ENCODE data around the gene NIPBL. TPM values are rescaled to one million over a fixed set of nuclear protein-coding genes. Genes with fewer than 3 reads are reported as not detected.
"Not testable (repeated sequence)": the region's sequence is repeated elsewhere in the genome, so short reads cannot be mapped to it uniquely, and the experiment has no call there.

The NIPBL gene
- 39.9 and 43.6 TPM in 2 replicates for total RNA-seq (2014; rRNA removed; shearing (Covaris generic))

GRCh38 chr5:36876299-36876964 is at the start of gene NIPBL:
NIPBL (plus strand) TSS chr5:36876769; CDS start chr5:36953697, 76,928 bp downstream.
- DNase-seq: peak; percentile 94 to 96
- Histone ChIP-seq H3K9me3 (replicated peaks) (no peaks in the 10 kb centered on the region), H3K4me1 (peaks cover 16% of the 10 kb centered on the region; the same call in 1 of the 2 replicates), H3K27me3 (no peaks in the 10 kb centered on the region), H3K27ac (peak within 1 kb of the TSS; percentile 76), H3K4me3 (peak within 1 kb of the TSS; percentile 77), H3K36me3 (0 out of 2 replicates have a peak, but pooled peaks cover 2% of the 10 kb centered on the region)

- H3K4me1 ChIP-seq: peaks cover 11% of the 10 kb centered on the region
- H3K36me3 ChIP-seq: no peaks in the 10 kb centered on the region
- H3K9me3 ChIP-seq (replicated peaks): no peaks in the 10 kb centered on the region
- no peak overlapping the region for H3K27ac ChIP-seq
- DNase-seq: no peak
- 0 out of 2 replicates have a peak, but pooled peaks cover 2% of the 10 kb centered on the region for H3K27me3 ChIP-seq
- H3K4me3 ChIP-seq: no peak overlapping the region
Measured at GRCh38 chr5:36832274-36832673, 44.3 kb upstream of the NIPBL start.

GRCh38 chr5:36836831-36837230 is 39.7 kb upstream of the NIPBL start:
- H3K4me3 ChIP-seq: no peak overlapping the region
- no peak overlapping the region for H3K27ac ChIP-seq
- no peak for DNase-seq
- H3K4me1 ChIP-seq: peaks cover 10% of the 10 kb centered on the region
- 0 out of 2 replicates have a peak, but pooled peaks cover 2% of the 10 kb centered on the region for H3K27me3 ChIP-seq
- no peaks in the 10 kb centered on the region for H3K9me3 ChIP-seq (replicated peaks)
- H3K36me3 ChIP-seq: no peaks in the 10 kb centered on the region

- Histone ChIP-seq H3K4me1 (no peaks in the 10 kb centered on the region), H3K27ac (no peak overlapping the region), H3K27me3 (0 out of 2 replicates have a peak, but pooled peaks cover 2% of the 10 kb centered on the region), H3K36me3 (no peaks in the 10 kb centered on the region), H3K4me3 (no peak overlapping the region), H3K9me3 (replicated peaks) (no peaks in the 10 kb centered on the region)
- no peak for DNase-seq
Measured at GRCh38 chr5:36839489-36840476, 36.8 kb upstream of the NIPBL start.

- no peaks in the 10 kb centered on the region for H3K4me1 ChIP-seq
- H3K9me3 ChIP-seq (replicated peaks): no peaks in the 10 kb centered on the region
- no peak for DNase-seq
- H3K27me3 ChIP-seq: no peaks in the 10 kb centered on the region
- no peak overlapping the region for H3K27ac ChIP-seq
- H3K36me3 ChIP-seq: no peaks in the 10 kb centered on the region
- H3K4me3 ChIP-seq: no peak overlapping the region
Measured at GRCh38 chr5:36841677-36842076, 34.9 kb upstream of the NIPBL start.

- no peaks in the 10 kb centered on the region for H3K27me3 ChIP-seq
- no peak overlapping the region for H3K4me3 ChIP-seq
- no peaks in the 10 kb centered on the region for H3K4me1 ChIP-seq
- no peaks in the 10 kb centered on the region for H3K9me3 ChIP-seq (replicated peaks)
- no peak overlapping the region for H3K27ac ChIP-seq
- H3K36me3 ChIP-seq: no peaks in the 10 kb centered on the region
- DNase-seq: no peak
Measured at GRCh38 chr5:36842087-36842486, 34.5 kb upstream of the NIPBL start.

GRCh38 chr5:36844305-36844704 is 32.3 kb upstream of the NIPBL start:
- Histone ChIP-seq H3K27ac (no peak overlapping the region), H3K27me3 (no peaks in the 10 kb centered on the region), H3K4me3 (no peak overlapping the region), H3K9me3 (replicated peaks) (no peaks in the 10 kb centered on the region), H3K36me3 (no peaks in the 10 kb centered on the region), H3K4me1 (no peaks in the 10 kb centered on the region)
- no peak for DNase-seq

GRCh38 chr5:36848545-36848944 is 28.0 kb upstream of the NIPBL start:
- H3K4me3 ChIP-seq; H3K9me3 ChIP-seq (replicated peaks); H3K27ac ChIP-seq; DNase-seq; H3K27me3 ChIP-seq; H3K36me3 ChIP-seq; H3K4me1 ChIP-seq: not testable (repeated sequence)

- not testable (repeated sequence) for H3K36me3 ChIP-seq; H3K4me3 ChIP-seq; H3K9me3 ChIP-seq (replicated peaks); DNase-seq; H3K4me1 ChIP-seq; H3K27ac ChIP-seq; H3K27me3 ChIP-seq
Measured at GRCh38 chr5:36852903-36853302, 23.7 kb upstream of the NIPBL start.

GRCh38 chr5:36854402-36855140 is 22.0 kb upstream of the NIPBL start:
- peak; percentile 22 to 53 for DNase-seq
- peaks cover 3% of the 10 kb centered on the region; the same call in 1 of the 2 replicates for H3K9me3 ChIP-seq (replicated peaks)
- no peaks in the 10 kb centered on the region for H3K27me3 ChIP-seq
- peak overlapping the region; percentile 68 for H3K27ac ChIP-seq
- no peaks in the 10 kb centered on the region for H3K4me1 ChIP-seq
- no peaks in the 10 kb centered on the region for H3K36me3 ChIP-seq
- H3K4me3 ChIP-seq: peak overlapping the region; percentile 48

- Histone ChIP-seq H3K9me3 (replicated peaks) (peaks cover under 1% of the 10 kb centered on the region; the same call in 1 of the 2 replicates), H3K4me3 (peak overlapping the region; percentile 48), H3K27me3 (no peaks in the 10 kb centered on the region), H3K4me1 (no peaks in the 10 kb centered on the region), H3K36me3 (no peaks in the 10 kb centered on the region), H3K27ac (no peak overlapping the region; the same call in 1 of the 2 replicates)
- DNase-seq: peak in 1 of 2 experiments; percentile 6
Measured at GRCh38 chr5:36855141-36855495, 21.5 kb upstream of the NIPBL start.

- no peak overlapping the region for H3K27ac ChIP-seq
- no peaks in the 10 kb centered on the region for H3K4me1 ChIP-seq
- H3K9me3 ChIP-seq (replicated peaks): no peaks in the 10 kb centered on the region
- H3K36me3 ChIP-seq: no peaks in the 10 kb centered on the region
- H3K27me3 ChIP-seq: no peaks in the 10 kb centered on the region
- DNase-seq: no peak
- H3K4me3 ChIP-seq: no peak overlapping the region
Measured at GRCh38 chr5:36861871-36862270, 14.7 kb upstream of the NIPBL start.

GRCh38 chr5:36870399-36871040 is 6.0 kb upstream of the NIPBL start:
- Histone ChIP-seq H3K36me3 (peaks cover 9% of the 10 kb centered on the region), H3K9me3 (replicated peaks) (no peaks in the 10 kb centered on the region), H3K27ac (no peak overlapping the region), H3K4me1 (peaks cover 8% of the 10 kb centered on the region; the same call in 1 of the 2 replicates), H3K27me3 (no peaks in the 10 kb centered on the region), H3K4me3 (no peak overlapping the region)
- peak in 1 of 2 experiments; percentile 83 for DNase-seq

- Histone ChIP-seq H3K4me3 (peak overlapping the region; percentile 77), H3K27me3 (no peaks in the 10 kb centered on the region), H3K36me3 (peaks cover 8% of the 10 kb centered on the region), H3K4me1 (peaks cover 8% of the 10 kb centered on the region; the same call in 1 of the 2 replicates), H3K9me3 (replicated peaks) (no peaks in the 10 kb centered on the region), H3K27ac (no peak overlapping the region)
- peak in 1 of 2 experiments; percentile 29 for DNase-seq
Measured at GRCh38 chr5:36874465-36874864, 2.1 kb upstream of the NIPBL start.

Measured in SJCRH30 (cell line).